ENCODE measurements around the gene CENPP.
"Not testable (repeated sequence)": the region's sequence is repeated elsewhere in the genome, so short reads cannot be mapped to it uniquely, and the experiment has no call there.

The CENPP gene

GRCh38 chr9:92564504-92564903, 238.8 kb downstream of the CENPP start:
- H3K4me3 ChIP-seq: no peak overlapping the region
- no peak for TF ChIP-seq CTCF (IDR thresholded peaks at IDR 0.05)
- no peaks in the 10 kb centered on the region for H3K36me3 ChIP-seq
- no peaks in the 10 kb centered on the region for H3K9me3 ChIP-seq
- H3K27me3 ChIP-seq: no peaks in the 10 kb centered on the region
- intact Hi-C loops (cut with DNase I; ENCODE audit: low total_unique reads): no loop called here
- H3K27ac ChIP-seq: no peak overlapping the region
- DNase-seq: no peak
- H3K4me1 ChIP-seq: peaks cover 0 to 37% (median 13%) of the 10 kb centered on the region in 4 donors

GRCh38 chr9:92564982-92565381, 239.2 kb downstream of the CENPP start:
- DNase-seq: no peak
- H3K27me3 ChIP-seq: no peaks in the 10 kb centered on the region
- no peaks in the 10 kb centered on the region for H3K36me3 ChIP-seq
- intact Hi-C loops (cut with DNase I; ENCODE audit: low total_unique reads): no loop called here
- no peak overlapping the region for H3K4me3 ChIP-seq
- TF ChIP-seq CTCF (IDR thresholded peaks at IDR 0.05): no peak
- no peak overlapping the region for H3K27ac ChIP-seq
- H3K9me3 ChIP-seq: no peaks in the 10 kb centered on the region
- peaks cover 0 to 37% (median 13%) of the 10 kb centered on the region in 4 donors for H3K4me1 ChIP-seq

GRCh38 chr9:92571871-92572270, 246.1 kb downstream of the CENPP start:
- H3K4me3 ChIP-seq; H3K4me1 ChIP-seq; intact Hi-C loops (cut with DNase I; ENCODE audit: low total_unique reads); H3K9me3 ChIP-seq; H3K36me3 ChIP-seq; H3K27me3 ChIP-seq; DNase-seq; H3K27ac ChIP-seq: not testable (repeated sequence)

- H3K27ac ChIP-seq; H3K9me3 ChIP-seq; H3K36me3 ChIP-seq; intact Hi-C loops (cut with DNase I; ENCODE audit: low total_unique reads); H3K4me3 ChIP-seq; DNase-seq; H3K27me3 ChIP-seq; H3K4me1 ChIP-seq: not testable (repeated sequence)
Measured at GRCh38 chr9:92573612-92574011, 247.9 kb downstream of the CENPP start.

- TF ChIP-seq CTCF (IDR thresholded peaks at IDR 0.05): no peak
Measured at GRCh38 chr9:92576175-92576574, 250.4 kb downstream of the CENPP start.

GRCh38 chr9:92589923-92590322, 264.2 kb downstream of the CENPP start:
- no peak for DNase-seq
- Histone ChIP-seq H3K27me3 (no peaks in the 10 kb centered on the region), H3K9me3 (no peaks in the 10 kb centered on the region), H3K4me1 (peaks cover 0 to 46% (median 24%) of the 10 kb centered on the region in 4 donors), H3K4me3 (no peak overlapping the region), H3K36me3 (no peaks in the 10 kb centered on the region), H3K27ac (peak overlapping the region; percentile 18 to 29)
- intact Hi-C loops (cut with DNase I; ENCODE audit: low total_unique reads): loop anchor here (10.0 kb wide), 1 partner anchor 45 kb away; no protein-coding TSS in a partner anchor
- TF ChIP-seq CTCF (IDR thresholded peaks at IDR 0.05): no peak

More at GRCh38 chr9:92576175-92576574, 250.4 kb downstream of the CENPP start:
- Histone ChIP-seq H3K36me3 (no peaks in the 10 kb centered on the region), H3K4me3 (no peak overlapping the region), H3K4me1 (no peaks in the 10 kb centered on the region), H3K27ac (no peak overlapping the region), H3K27me3 (no peaks in the 10 kb centered on the region), H3K9me3 (no peaks in the 10 kb centered on the region)
- DNase-seq: no peak
- intact Hi-C loops (cut with DNase I; ENCODE audit: low total_unique reads): no loop called here

- no peaks in the 10 kb centered on the region for H3K27me3 ChIP-seq
- DNase-seq: peak; percentile 82
- H3K36me3 ChIP-seq: no peaks in the 10 kb centered on the region
- H3K9me3 ChIP-seq: no peaks in the 10 kb centered on the region
- peak overlapping the region; percentile 18 to 29 for H3K27ac ChIP-seq
- peaks cover 0 to 46% (median 24%) of the 10 kb centered on the region in 4 donors for H3K4me1 ChIP-seq
- TF ChIP-seq CTCF (IDR thresholded peaks at IDR 0.05): no peak
- no peak overlapping the region for H3K4me3 ChIP-seq
- intact Hi-C loops (cut with DNase I; ENCODE audit: low total_unique reads): loop anchor here (10.0 kb wide), 1 partner anchor 46 kb away; no protein-coding TSS in a partner anchor
Measured at GRCh38 chr9:92590377-92590776, 264.6 kb downstream of the CENPP start.
